GM12801 (cell line): Measurements from ENCODE around the gene YLPM1.

ENCODE experiments used
- TF ChIP-seq, protein P1 (sequence below): IDR thresholded peaks from one replicate; pipeline ENCODE4 v1.5.1; 2011; ENCODE audit warnings: control low read depth; ENCODE audit not compliant: insufficient read length; ENCODE audit errors: extremely low read depth

YLPM1 gene

DNA sequence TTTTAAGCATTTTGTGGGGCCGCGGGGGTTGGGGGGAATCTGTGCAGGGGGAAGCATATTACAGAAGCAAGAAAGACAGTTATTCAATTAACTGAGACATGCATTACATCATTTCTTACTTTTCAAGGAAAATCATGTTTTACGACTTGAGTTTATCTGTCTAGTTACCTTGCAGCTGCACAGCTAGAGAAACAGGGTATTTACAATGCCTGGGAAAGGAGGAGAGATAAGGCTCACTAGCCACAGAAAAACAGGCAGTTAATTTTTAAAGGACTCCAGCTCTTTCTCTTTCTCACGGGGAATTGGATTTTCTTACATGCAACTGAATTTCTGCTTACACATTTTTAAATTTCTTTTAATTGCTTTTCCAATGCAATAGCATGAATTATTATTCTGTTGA lies 28.0 kb upstream of the YLPM1 start:
- TF ChIP-seq, protein P1, sequence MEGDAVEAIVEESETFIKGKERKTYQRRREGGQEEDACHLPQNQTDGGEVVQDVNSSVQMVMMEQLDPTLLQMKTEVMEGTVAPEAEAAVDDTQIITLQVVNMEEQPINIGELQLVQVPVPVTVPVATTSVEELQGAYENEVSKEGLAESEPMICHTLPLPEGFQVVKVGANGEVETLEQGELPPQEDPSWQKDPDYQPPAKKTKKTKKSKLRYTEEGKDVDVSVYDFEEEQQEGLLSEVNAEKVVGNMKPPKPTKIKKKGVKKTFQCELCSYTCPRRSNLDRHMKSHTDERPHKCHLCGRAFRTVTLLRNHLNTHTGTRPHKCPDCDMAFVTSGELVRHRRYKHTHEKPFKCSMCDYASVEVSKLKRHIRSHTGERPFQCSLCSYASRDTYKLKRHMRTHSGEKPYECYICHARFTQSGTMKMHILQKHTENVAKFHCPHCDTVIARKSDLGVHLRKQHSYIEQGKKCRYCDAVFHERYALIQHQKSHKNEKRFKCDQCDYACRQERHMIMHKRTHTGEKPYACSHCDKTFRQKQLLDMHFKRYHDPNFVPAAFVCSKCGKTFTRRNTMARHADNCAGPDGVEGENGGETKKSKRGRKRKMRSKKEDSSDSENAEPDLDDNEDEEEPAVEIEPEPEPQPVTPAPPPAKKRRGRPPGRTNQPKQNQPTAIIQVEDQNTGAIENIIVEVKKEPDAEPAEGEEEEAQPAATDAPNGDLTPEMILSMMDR, result no peak

DNA sequence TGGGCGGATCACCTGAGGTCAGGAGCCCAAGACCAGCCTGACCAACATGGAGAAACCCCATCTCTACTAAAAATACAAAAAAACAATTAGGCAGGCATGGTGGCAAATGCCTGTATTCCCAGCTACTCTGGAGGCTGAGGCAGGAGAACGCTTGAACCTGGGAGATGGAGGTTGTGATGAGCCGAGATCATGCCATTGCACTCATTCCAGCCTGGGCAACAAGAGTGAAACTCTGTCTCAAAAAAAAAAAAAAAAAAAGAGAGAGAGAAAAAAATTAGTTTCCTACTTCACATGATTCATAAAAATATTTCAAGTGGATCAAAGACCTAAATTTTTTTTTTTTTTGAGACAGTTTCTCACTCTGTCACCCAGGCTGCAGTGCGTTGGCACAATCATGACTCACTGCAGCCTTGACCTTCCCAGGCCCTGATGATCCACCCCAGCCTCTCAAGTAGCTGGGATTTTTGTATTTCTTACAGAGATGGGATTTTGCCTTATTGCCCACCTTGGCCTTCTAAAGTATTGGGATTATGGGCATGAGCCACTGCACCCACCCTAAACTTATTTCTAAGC lies 25.3 kb upstream of the YLPM1 start:
- TF ChIP-seq, protein P1, result no peak

DNA sequence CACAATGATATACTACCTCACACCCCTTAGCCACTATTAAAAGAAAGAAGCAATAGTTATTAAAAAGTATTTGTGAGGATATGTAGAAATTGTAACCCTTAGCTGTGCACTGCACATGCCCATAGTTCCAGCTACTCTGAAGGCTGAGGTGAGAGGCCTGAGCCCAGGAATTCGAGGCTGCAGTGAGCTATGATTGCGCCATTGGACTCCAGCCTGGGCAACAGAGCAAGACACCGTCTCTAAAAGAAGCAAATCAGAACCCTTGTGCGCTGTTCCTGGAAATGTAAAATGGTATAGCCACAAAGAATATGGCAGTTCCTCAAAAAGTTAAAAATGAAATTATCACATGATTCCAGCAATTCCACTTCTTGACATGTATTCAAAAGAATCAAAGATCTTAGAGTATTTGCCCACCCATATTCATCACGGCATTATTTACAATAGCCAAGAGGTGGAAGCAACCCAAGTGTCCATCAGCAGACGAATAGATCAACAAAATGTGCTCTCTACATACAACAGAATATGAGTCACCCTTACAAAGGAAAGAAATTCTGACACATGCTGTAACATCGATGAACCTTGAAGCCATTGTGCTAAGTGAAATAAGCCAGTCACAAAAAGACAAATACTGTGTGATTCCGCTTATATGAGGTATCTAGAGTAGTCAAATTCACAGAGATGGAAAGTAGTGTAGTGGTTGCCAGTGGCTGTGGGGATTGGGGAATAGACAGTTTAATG lies 23.7 kb upstream of the YLPM1 start:
- TF ChIP-seq, protein P1, result no peak

DNA sequence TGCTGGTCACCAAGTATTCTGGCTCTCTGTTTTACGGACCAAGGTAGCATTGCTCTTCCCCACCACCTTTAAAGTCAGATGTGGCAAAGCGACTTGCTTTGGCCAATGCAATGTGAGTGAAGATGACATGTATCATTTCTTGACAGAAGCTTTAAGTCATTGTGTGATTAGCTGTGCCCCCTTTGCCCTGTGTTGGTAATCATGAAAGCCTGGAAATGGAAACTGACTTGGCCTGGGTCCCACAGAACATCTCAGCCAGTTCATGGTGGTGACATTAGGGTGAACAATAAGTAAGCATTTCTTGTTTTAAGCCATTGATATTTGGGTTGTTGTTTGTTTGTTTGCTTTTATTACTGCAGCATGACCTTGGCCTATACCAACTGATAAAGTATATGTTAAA lies 15.9 kb upstream of the YLPM1 start:
- TF ChIP-seq, protein P1, result no peak

DNA sequence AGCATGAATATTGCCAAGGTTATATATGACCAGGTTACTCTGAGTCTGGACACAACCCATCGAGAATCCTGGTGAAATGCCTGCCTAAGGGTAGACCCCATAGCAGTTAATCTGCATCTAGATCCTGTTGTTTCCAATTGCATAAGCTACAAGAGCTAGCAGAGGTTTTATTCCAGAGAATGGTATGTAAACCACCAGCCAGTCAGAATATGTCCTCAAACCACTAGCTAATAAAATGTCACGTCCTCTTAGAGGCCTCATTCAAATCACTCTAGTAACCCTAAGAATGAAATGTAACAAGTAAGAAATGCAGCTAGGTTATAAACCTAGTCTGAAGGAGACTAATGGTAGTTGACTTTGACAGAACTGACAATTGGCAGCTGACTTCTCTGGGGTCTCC lies 9.0 kb upstream of the YLPM1 start:
- TF ChIP-seq, protein P1, result no peak

DNA sequence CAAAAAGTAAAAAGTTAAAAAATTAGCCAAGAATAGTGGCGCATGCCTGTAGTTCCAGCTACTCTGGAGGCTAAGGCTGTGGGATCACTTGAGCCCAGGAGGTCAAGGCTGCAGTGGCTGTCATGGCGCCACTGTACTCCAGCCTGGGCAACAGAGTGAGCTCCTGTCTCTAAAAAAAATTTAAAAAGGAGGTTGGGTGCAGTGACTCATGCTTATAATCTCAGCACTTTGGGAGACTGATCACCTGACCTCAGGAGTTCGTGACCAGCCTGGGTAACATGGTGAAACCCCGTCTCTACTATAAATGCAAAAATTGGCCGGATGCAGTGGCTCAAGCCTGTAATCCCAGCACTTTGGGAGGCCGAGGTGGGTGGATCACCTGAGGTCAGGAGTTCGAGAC lies 8.2 kb upstream of the YLPM1 start:
- TF ChIP-seq, protein P1, result no peak

DNA sequence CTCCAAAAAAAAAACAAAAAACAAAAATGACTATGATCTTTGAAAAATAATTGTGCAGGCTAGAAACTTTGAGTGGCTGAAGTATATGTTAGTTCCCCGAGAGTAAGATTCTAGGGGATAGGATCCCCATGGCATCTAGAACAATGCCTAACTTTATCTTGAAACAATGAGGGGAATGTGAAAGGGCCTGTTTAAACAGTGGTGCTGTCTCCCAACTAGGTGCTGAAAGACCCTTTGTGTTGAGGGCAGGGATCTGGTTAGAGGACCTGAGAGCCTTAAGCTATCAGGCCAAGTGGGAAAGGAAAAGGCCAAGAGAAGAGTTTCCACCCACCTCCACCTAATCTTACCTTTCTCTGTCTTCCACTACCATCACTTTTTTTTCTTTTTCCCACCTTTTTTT lies 6.8 kb upstream of the YLPM1 start:
- TF ChIP-seq, protein P1, result no peak
